ENCODE measurements around the gene ACBD6.

GRCh38 chr1:180301135-180301742 lies 201.1 kb downstream of the ACBD6 start:
- TF ChIP-seq, protein P1, sequence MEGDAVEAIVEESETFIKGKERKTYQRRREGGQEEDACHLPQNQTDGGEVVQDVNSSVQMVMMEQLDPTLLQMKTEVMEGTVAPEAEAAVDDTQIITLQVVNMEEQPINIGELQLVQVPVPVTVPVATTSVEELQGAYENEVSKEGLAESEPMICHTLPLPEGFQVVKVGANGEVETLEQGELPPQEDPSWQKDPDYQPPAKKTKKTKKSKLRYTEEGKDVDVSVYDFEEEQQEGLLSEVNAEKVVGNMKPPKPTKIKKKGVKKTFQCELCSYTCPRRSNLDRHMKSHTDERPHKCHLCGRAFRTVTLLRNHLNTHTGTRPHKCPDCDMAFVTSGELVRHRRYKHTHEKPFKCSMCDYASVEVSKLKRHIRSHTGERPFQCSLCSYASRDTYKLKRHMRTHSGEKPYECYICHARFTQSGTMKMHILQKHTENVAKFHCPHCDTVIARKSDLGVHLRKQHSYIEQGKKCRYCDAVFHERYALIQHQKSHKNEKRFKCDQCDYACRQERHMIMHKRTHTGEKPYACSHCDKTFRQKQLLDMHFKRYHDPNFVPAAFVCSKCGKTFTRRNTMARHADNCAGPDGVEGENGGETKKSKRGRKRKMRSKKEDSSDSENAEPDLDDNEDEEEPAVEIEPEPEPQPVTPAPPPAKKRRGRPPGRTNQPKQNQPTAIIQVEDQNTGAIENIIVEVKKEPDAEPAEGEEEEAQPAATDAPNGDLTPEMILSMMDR (IDR thresholded peaks at IDR 0.05; ENCODE audit: poor library complexity): no peak
- no peak for TF ChIP-seq EZH2phosphoT487 (IDR thresholded peaks at IDR 0.05; ENCODE audit: low read depth, severe bottlenecking, unreplicated experiment)

Data from hepatocyte (in vitro differentiated cells).